A549 (cell line): ENCODE measurements around the gene ATP2C1. TPM values are rescaled to one million over a fixed set of nuclear protein-coding genes. Genes with fewer than 3 reads are reported as not detected.
A peak's percentile ranks its signal among the peaks of the same experiment; 100 is the strongest.

Source experiments
- ATAC-seq, 2 experiments: fragments of 200-7000 bp in 1 of 2; fragments of >200 bp in 1 of 2; cut with Nextera tagmentation in 1 of 2; cut with Tn5 transposase in 1 of 2; 3 replicates each; pipeline versions ENCODE4 v1.8.0 to v1.9.1; 2018 to 2020; ENCODE audit warnings: mild to moderate bottlenecking in 1 of 2, moderate library complexity in 1 of 2
- CTCF ChIA-PET: fragments of 300-600 bp; sonication (Branson Sonifier 250); formaldehyde crosslinking; extraction: SDS; loops from one replicate; lab custom pipeline; 2021; ENCODE audit warnings: antibody characterized with exemption, inconsistent platforms; lab: Yijun Ruan, JAX
- POLR2A ChIA-PET: fragments of 350-600 bp; formaldehyde crosslinking; extraction: SDS; loops from one replicate; lab custom pipeline; 2021; ENCODE audit warnings: antibody characterized with exemption, inconsistent platforms; lab: Yijun Ruan, JAX
- DNase-seq, 2 experiments: peaks; one replicate each; pipeline versions ENCODE4 v3.0.0 to v3.0.0-alpha.2; 2011 to 2016; ENCODE audit warnings: low read depth in 1 of 2, low spot score in 1 of 2
- FAIRE-seq: peaks from 2 replicates; lab custom pipeline; 2011; peaks lifted over from hg19 to GRCh38; lab: Jason Lieb, UNC
- H3K27ac ChIP-seq, 2 experiments: fragments of >200 bp; sonication (Bioruptor Twin); formaldehyde crosslinking; 3 replicates each; pipeline ENCODE4 v1.5.1; 2016 to 2017
- H3K4me1 ChIP-seq: fragments of >200 bp; sonication (Bioruptor Twin); formaldehyde crosslinking; 3 replicates; pipeline ENCODE4 v1.6.1; 2016
- H3K4me2 ChIP-seq: fragments of >200 bp; sonication (Bioruptor Twin); formaldehyde crosslinking; 3 replicates; pipeline ENCODE4 v1.6.1; 2016
- H3K4me3 ChIP-seq: fragments of >200 bp; sonication (Bioruptor Twin); formaldehyde crosslinking; 3 replicates; pipeline ENCODE4 v1.5.1; 2016
- H3K9me3 ChIP-seq: fragments of >200 bp; sonication (Bioruptor Twin); formaldehyde crosslinking; 3 replicates; pipeline ENCODE4 v1.6.1; 2016
- CBX2 ChIP-seq: fragments of 200-600 bp; sonication (generic); IDR thresholded peaks from 2 replicates; pipeline ENCODE4 v1.6.1; 2016; ENCODE audit warnings: low read depth, mild to moderate bottlenecking, borderline replicate concordance
- CBX8 ChIP-seq: fragments of 200-600 bp; sonication (generic); IDR thresholded peaks from 2 replicates; pipeline ENCODE4 v1.6.1; 2016
- CEBPB ChIP-seq, 2 experiments: fragments of >200 bp in 1 of 2; sonication (Bioruptor Twin) in 1 of 2; formaldehyde crosslinking in 1 of 2; IDR thresholded peaks; 2 replicates each; pipeline ENCODE4 v1.6.1; 2012 to 2016
- CHD4 ChIP-seq: fragments of 200-600 bp; sonication (generic); IDR thresholded peaks from 2 replicates; pipeline ENCODE4 v1.6.1; 2016; ENCODE audit warnings: antibody characterized with exemption, mild to moderate bottlenecking, borderline replicate concordance
- E2F6 ChIP-seq: IDR thresholded peaks from 2 replicates; pipeline ENCODE4 v1.6.1; 2012; ENCODE audit warnings: low read depth, borderline replicate concordance
- EHF ChIP-seq: fragments of 250-450 bp; sonication (Bioruptor Pico); IDR thresholded peaks from 2 replicates; pipeline ENCODE4 v1.5.0; 2020; ENCODE audit warnings: mild to moderate bottlenecking
- EHMT2 ChIP-seq: fragments of 200-600 bp; sonication (generic); IDR thresholded peaks from 2 replicates; pipeline ENCODE4 v1.6.1; 2016; ENCODE audit warnings: antibody characterized with exemption, low read depth, mild to moderate bottlenecking, moderate library complexity
- ELK1 ChIP-seq: fragments of 150-350 bp; IDR thresholded peaks from 2 replicates; pipeline ENCODE4 v1.6.1; 2014; ENCODE audit warnings: low read depth, mild to moderate bottlenecking, low read length
- EP300 ChIP-seq, 2 experiments: fragments of >200 bp; sonication (Bioruptor Twin); formaldehyde crosslinking; IDR thresholded peaks; 2 replicates in 1 of 2; 3 replicates in 1 of 2; pipeline ENCODE4 v1.6.1; 2016 to 2017
- FOSB ChIP-seq: fragments of 250-450 bp; sonication (Bioruptor Pico); IDR thresholded peaks from 2 replicates; pipeline ENCODE4 v1.5.0; 2020; ENCODE audit warnings: mild to moderate bottlenecking, moderate library complexity
- FOXS1 ChIP-seq: fragments of 250-450 bp; sonication (Bioruptor Pico); IDR thresholded peaks from 2 replicates; pipeline ENCODE4 v1.5.0; 2020; ENCODE audit warnings: mild to moderate bottlenecking, moderate library complexity
- GATA3 ChIP-seq: IDR thresholded peaks from 2 replicates; pipeline ENCODE4 v1.6.1; 2012; ENCODE audit warnings: borderline replicate concordance
- HDAC2 ChIP-seq: fragments of 200-600 bp; sonication (generic); IDR thresholded peaks from 2 replicates; pipeline ENCODE4 v1.6.1; 2016
- HES2 ChIP-seq: fragments of >200 bp; sonication (Bioruptor Twin); formaldehyde crosslinking; IDR thresholded peaks from 2 replicates; pipeline ENCODE4 v1.6.1; 2016
- HOXA7 ChIP-seq: fragments of 250-450 bp; sonication (Bioruptor Pico); IDR thresholded peaks from 2 replicates; pipeline ENCODE4 v1.5.0; 2020; ENCODE audit warnings: mild to moderate bottlenecking, moderate library complexity
- HOXB13 ChIP-seq: fragments of 250-450 bp; sonication (Bioruptor Pico); IDR thresholded peaks from 2 replicates; pipeline ENCODE4 v1.5.0; 2020; ENCODE audit warnings: low read depth, mild to moderate bottlenecking, moderate library complexity
- HOXB5 ChIP-seq: fragments of 250-450 bp; sonication (Bioruptor Pico); IDR thresholded peaks from 2 replicates; pipeline ENCODE4 v1.5.0; 2020; ENCODE audit warnings: mild to moderate bottlenecking, moderate library complexity
- JUN ChIP-seq, 2 experiments: fragments of >200 bp; sonication (Bioruptor Twin); formaldehyde crosslinking; IDR thresholded peaks; 2 replicates in 1 of 2; 3 replicates in 1 of 2; pipeline ENCODE4 v1.6.1; 2016 to 2017
- JUNB ChIP-seq: fragments of >200 bp; sonication (Bioruptor Twin); formaldehyde crosslinking; IDR thresholded peaks from 2 replicates; pipeline ENCODE4 v1.6.1; 2016
- KDM1A ChIP-seq: fragments of 200-600 bp; sonication (generic); IDR thresholded peaks from 2 replicates; pipeline ENCODE4 v1.6.1; 2016; ENCODE audit warnings: low read depth, mild to moderate bottlenecking
- MAFK ChIP-seq: fragments of 450-650 bp; IDR thresholded peaks from 2 replicates; pipeline ENCODE4 v1.6.1; 2014; ENCODE audit not compliant: partially characterized antibody
- MYC ChIP-seq: IDR thresholded peaks from 2 replicates; pipeline ENCODE4 v1.6.1; 2012; ENCODE audit warnings: mild to moderate bottlenecking, inconsistent platforms, low read length, improper control_type of control experiment, borderline replicate concordance
- NFE2L2 ChIP-seq: fragments of 150-350 bp; conservative IDR thresholded peaks from 2 replicates; pipeline ENCODE4 v1.6.1; 2014; ENCODE audit warnings: low read length
- NPAS2 ChIP-seq: fragments of 250-450 bp; sonication (Bioruptor Pico); IDR thresholded peaks from 2 replicates; pipeline ENCODE4 v1.8.0; 2022; ENCODE audit warnings: mild to moderate bottlenecking, moderate library complexity, borderline replicate concordance
- PBX3 ChIP-seq: IDR thresholded peaks from 2 replicates; pipeline ENCODE4 v1.6.1; 2012
- PHF8 ChIP-seq: fragments of 200-600 bp; sonication (generic); IDR thresholded peaks from 2 replicates; pipeline ENCODE4 v1.6.1; 2016; ENCODE audit warnings: low read depth, mild to moderate bottlenecking, antibody characterized with exemption, moderate library complexity, borderline replicate concordance
- POLR2AphosphoS2 ChIP-seq: conservative IDR thresholded peaks from 2 replicates; pipeline ENCODE4 v1.6.1; 2012; ENCODE audit warnings: low read length, improper control_type of control experiment, inconsistent platforms
- RCOR1 ChIP-seq: fragments of 150-350 bp; IDR thresholded peaks from 2 replicates; pipeline ENCODE4 v1.6.1; 2014; ENCODE audit warnings: antibody characterized with exemption, low read length, low read depth
- RFX5 ChIP-seq: fragments of 450-650 bp; IDR thresholded peaks from 2 replicates; pipeline ENCODE4 v1.7.1; 2014; ENCODE audit warnings: antibody characterized with exemption, mild to moderate bottlenecking, moderate library complexity
- RNF2 ChIP-seq: fragments of 200-600 bp; sonication (generic); IDR thresholded peaks from 2 replicates; pipeline ENCODE4 v1.6.1; 2016; ENCODE audit warnings: low read depth, mild to moderate bottlenecking, antibody characterized with exemption, moderate library complexity, borderline replicate concordance
- SMC3 ChIP-seq: fragments of >200 bp; sonication (Bioruptor Twin); formaldehyde crosslinking; IDR thresholded peaks from 3 replicates; pipeline ENCODE4 v1.6.1; 2018; ENCODE audit warnings: inconsistent platforms
- SREBF2 ChIP-seq: fragments of 450-650 bp; IDR thresholded peaks from 2 replicates; pipeline ENCODE4 v1.6.1; 2014; ENCODE audit warnings: mild to moderate bottlenecking, moderate library complexity
- ZNF302 ChIP-seq: fragments of 250-450 bp; sonication (Bioruptor Pico); IDR thresholded peaks from 2 replicates; pipeline ENCODE4 v1.9.0; 2021; ENCODE audit warnings: inconsistent platforms, mild to moderate bottlenecking, moderate library complexity
- WGBS: methylation state at CpG from one replicate; pipeline ENCODE4 v1.1.6; 2017; ENCODE audit errors: missing lambda C conversion rate; 5-methylcytosine and 5-hydroxymethylcytosine counted together
- polyA plus RNA-seq, 4 experiments: library from polyadenylated mRNA; depleted of rRNA in 3 of 4; stranded (reverse); fragments of >200 nt; fragmentation: RNase III in 1 of 4; extraction: RNeasy Plus Mini Kit Qiagen cat#74134 plus additional on column Dnase treatment in 1 of 4; gene quantifications; 2 replicates in 3 of 4; 3 replicates in 1 of 4; pipeline ENCODE4 v1.2.3, GENCODE V29; 2011 to 2017
- TF ChIP-seq, protein P1 (sequence below): fragments of 450-650 bp; IDR thresholded peaks from 2 replicates; pipeline ENCODE4 v1.6.1; 2014; ENCODE audit warnings: antibody characterized with exemption
- TF ChIP-seq, protein P2 (sequence below): fragments of 250-450 bp; sonication (Bioruptor Pico); IDR thresholded peaks from 2 replicates; pipeline ENCODE4 v1.5.0; 2021; ENCODE audit warnings: mild to moderate bottlenecking, moderate library complexity, borderline replicate concordance

ATP2C1 gene
- polyA plus RNA-seq, 2 of the 4 experiments (the other 2 are of a cell fraction) = 48.1 to 74.3 TPM

DNA sequence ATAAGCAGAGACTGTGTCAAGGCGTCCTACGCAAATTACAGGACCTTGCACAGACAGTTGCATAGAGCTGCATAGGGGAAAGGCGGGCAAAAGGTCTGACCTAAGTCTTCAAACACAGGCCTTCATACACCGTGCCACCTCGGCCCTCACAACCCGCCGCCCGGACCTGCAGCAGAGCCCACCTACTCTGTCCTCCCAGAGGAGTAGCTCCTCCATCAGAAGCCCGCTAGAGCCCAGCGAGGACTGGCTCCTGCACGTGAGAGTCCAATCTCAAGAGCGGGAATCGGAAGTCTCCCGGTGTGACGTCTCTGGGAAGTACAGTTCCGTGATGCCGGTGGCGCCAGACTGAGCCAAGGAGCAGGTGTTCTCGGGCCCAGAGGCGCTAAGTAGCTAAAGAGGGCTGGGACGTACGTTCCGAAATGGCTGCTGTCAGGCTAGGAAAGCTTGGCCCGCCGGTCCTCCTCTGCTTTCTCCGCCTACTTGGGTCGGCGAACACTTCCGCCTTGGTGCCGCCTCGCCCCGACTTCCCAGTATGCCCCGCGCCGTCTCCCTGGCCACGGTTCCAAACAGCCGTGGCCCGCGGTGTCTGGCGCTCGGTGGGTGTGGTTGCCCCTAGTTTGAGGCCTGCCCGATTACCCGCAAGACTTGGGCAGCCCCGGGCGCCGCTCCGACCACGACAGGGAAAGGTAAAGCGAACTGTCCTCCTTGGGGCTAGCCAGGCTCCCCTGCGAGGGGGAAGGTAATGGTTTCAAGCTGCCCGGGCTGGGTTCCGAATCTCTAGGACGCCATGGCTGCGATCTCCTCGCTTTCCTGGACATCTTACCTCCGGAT is 132.7 kb downstream of the ATP2C1 start, which contains the start of the genes ASTE1 and NEK11:
Gene ASTE1, minus strand, starts transcription at position 505 of the 831 bp plus-strand sequence. CDS start 1,519 bp downstream, outside the sequence.
Gene NEK11, plus strand, starts transcription at position 557 of the 831 bp plus-strand sequence. CDS start 2,832 bp downstream, outside the sequence.
- H3K4me3 ChIP-seq = peak within 1 kb of the TSS; percentile 61
- DNase-seq (peak; percentile 58 to 85), ATAC-seq (peak; percentile 99), FAIRE-seq (no peak)
- H3K4me1 ChIP-seq = peaks cover 13% of the 10 kb centered on the region; the same call in 2 of the 3 replicates
- ChIA-PET CTCF (no interaction called here), POLR2A (interaction anchor here (1.2 to 1.7 kb wide), 2 partner anchors 10 to 133 kb away, joined by 3 to 6 read pairs; partner anchors contain the start of gene ATP2C1)
- WGBS = 3% methylated on average over 12 of the region's 56 CpGs
- H3K4me2 ChIP-seq = peak within 1 kb of the TSS; percentile 87
- peak within 1 kb of the TSS; percentile 84 to 90 for H3K27ac ChIP-seq
- no peaks in the 10 kb centered on the region for H3K9me3 ChIP-seq
- TF ChIP-seq EP300 (IDR thresholded peaks at IDR 0.05) (no peak), RFX5 (no peak), CEBPB (IDR thresholded peaks at IDR 0.05) (no peak), EHMT2 (no peak), HOXA7 (no peak), RCOR1 (no peak), PHF8 (no peak), E2F6 (peak; percentile 89), HOXB13 (CRISPR knock-in tag) (0 out of 2 replicates have a peak, but pooled peaks have one; percentile 6), POLR2AphosphoS2 (no peak), GATA3 (no peak), SMC3 (no peak), JUN (IDR thresholded peaks at IDR 0.05) (peak in 1 of 2 experiments; percentile 41; a peak in 1 of 5 replicates), NPAS2 (CRISPR knock-in tag) (no peak), CHD4 (no peak), MYC (no peak), FOSB (CRISPR knock-in tag) (no peak), ZNF302 (CRISPR knock-in tag) (no peak), HDAC2 (no peak), PBX3 (no peak), JUNB (no peak), HES2 (no peak), CBX8 (no peak), RNF2 (no peak), EHF (no peak), ELK1 (no peak), NFE2L2 (no peak), HOXB5 (CRISPR knock-in tag) (no peak), CBX2 (no peak), FOXS1 (CRISPR knock-in tag) (no peak), KDM1A (no peak), MAFK (no peak), SREBF2 (no peak)
- TF ChIP-seq, protein P1, sequence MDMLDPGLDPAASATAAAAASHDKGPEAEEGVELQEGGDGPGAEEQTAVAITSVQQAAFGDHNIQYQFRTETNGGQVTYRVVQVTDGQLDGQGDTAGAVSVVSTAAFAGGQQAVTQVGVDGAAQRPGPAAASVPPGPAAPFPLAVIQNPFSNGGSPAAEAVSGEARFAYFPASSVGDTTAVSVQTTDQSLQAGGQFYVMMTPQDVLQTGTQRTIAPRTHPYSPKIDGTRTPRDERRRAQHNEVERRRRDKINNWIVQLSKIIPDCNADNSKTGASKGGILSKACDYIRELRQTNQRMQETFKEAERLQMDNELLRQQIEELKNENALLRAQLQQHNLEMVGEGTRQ = no peak
- TF ChIP-seq, protein P2, sequence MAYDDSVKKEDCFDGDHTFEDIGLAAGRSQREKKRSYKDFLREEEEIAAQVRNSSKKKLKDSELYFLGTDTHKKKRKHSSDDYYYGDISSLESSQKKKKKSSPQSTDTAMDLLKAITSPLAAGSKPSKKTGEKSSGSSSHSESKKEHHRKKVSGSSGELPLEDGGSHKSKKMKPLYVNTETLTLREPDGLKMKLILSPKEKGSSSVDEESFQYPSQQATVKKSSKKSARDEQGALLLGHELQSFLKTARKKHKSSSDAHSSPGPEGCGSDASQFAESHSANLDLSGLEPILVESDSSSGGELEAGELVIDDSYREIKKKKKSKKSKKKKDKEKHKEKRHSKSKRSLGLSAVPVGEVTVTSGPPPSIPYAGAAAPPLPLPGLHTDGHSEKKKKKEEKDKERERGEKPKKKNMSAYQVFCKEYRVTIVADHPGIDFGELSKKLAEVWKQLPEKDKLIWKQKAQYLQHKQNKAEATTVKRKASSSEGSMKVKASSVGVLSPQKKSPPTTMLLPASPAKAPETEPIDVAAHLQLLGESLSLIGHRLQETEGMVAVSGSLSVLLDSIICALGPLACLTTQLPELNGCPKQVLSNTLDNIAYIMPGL = no peak
